Epithelial cell of proximal tubule (primary cell): ENCODE data around the gene NME3. TPM values are rescaled to one million over a fixed set of nuclear protein-coding genes. Genes with fewer than 3 reads are reported as not detected.

Experiments
- DNase-seq: peaks from one replicate; pipeline ENCODE4 v3.0.0-alpha.2; 2011; ENCODE audit warnings: low read depth
- H3K4me3 ChIP-seq: 2 replicates; pipeline ENCODE4 v1.5.1; 2011; ENCODE audit warnings: low read depth, mild to moderate bottlenecking, low read length
- CTCF ChIP-seq: conservative IDR thresholded peaks from 2 replicates; pipeline ENCODE4 v1.5.1; 2012; ENCODE audit warnings: low read depth, mild to moderate bottlenecking, low read length
- total RNA-seq: library from RNA; depleted of rRNA; stranded (reverse); fragments of >200 nt; gene quantifications from 2 replicates; pipeline ENCODE4 v1.2.3, GENCODE V29; 2015

Gene NME3
- total RNA-seq, 1 donor from 2014 or later = 50.5 TPM

GRCh38 chr16:1775846-1776671 is 4.7 kb upstream of the NME3 start:
- DNase-seq = no peak
- no peak for TF ChIP-seq CTCF
- H3K4me3 ChIP-seq = no peak overlapping the region

- TF ChIP-seq CTCF = no peak
- no peak for DNase-seq
- H3K4me3 ChIP-seq = no peak overlapping the region
Measured at GRCh38 chr16:1775006-1775845, 3.9 kb upstream of the NME3 start.

GRCh38 chr16:1774448-1774780 is 3.1 kb upstream of the NME3 start:
- TF ChIP-seq CTCF = no peak
- peak overlapping the region; percentile 85 for H3K4me3 ChIP-seq
- DNase-seq = no peak

GRCh38 chr16:1773703-1774447 is 2.5 kb upstream of the NME3 start:
- H3K4me3 ChIP-seq = peak overlapping the region; percentile 85
- no peak for TF ChIP-seq CTCF
- no peak for DNase-seq

- peak; percentile 66 for TF ChIP-seq CTCF
- no peak for DNase-seq
- H3K4me3 ChIP-seq = peak within 1 kb of the TSS; percentile 85
Measured at GRCh38 chr16:1772908-1773702, 1.8 kb upstream of the NME3 start, which contains the start of gene MRPS34. Gene MRPS34 (minus strand): TSS chr16:1773134. CDS start chr16:1773119, 15 bp downstream.

GRCh38 chr16:1772362-1772907 is 1.1 kb upstream of the NME3 start, which contains the start of gene EME2:
Gene EME2 (plus strand): TSS chr16:1772810. CDS start chr16:1773228, 418 bp downstream.
- H3K4me3 ChIP-seq = peak within 1 kb of the TSS; percentile 85
- no peak for DNase-seq
- no peak for TF ChIP-seq CTCF
